GM23248 (cell line): ENCODE data around the gene POLR2F. TPM values are rescaled to one million over a fixed set of nuclear protein-coding genes. Genes with fewer than 3 reads are reported as not detected.

Source experiments
- DNase-seq: peaks from one replicate; pipeline ENCODE4 v3.0.0-alpha.2; 2015
- H2AFZ ChIP-seq: fragments of 200-600 bp; sonication (generic); 2 replicates; pipeline ENCODE4 v1.6.1; 2016; ENCODE audit warnings: antibody characterized with exemption
- H3F3A ChIP-seq: fragments of 200-600 bp; sonication (generic); 2 replicates; pipeline ENCODE4 v1.6.1; 2016; ENCODE audit warnings: mild to moderate bottlenecking, antibody characterized with exemption, mixed run types; ENCODE audit not compliant: insufficient read depth
- H3K27ac ChIP-seq: fragments of 200-600 bp; sonication (generic); 2 replicates; pipeline ENCODE4 v1.5.1; 2016; ENCODE audit warnings: mild to moderate bottlenecking
- H3K27me3 ChIP-seq: fragments of 200-600 bp; sonication (generic); replicated peaks from 2 replicates; pipeline ENCODE4 v1.6.1; 2016; ENCODE audit warnings: mild to moderate bottlenecking; ENCODE audit not compliant: insufficient read depth
- H3K36me3 ChIP-seq: fragments of 200-600 bp; sonication (generic); 2 replicates; pipeline ENCODE4 v1.6.1; 2016; ENCODE audit warnings: low read depth, mild to moderate bottlenecking
- H3K4me1 ChIP-seq: fragments of 200-600 bp; sonication (generic); 2 replicates; pipeline ENCODE4 v1.6.1; 2016; ENCODE audit warnings: mild to moderate bottlenecking; ENCODE audit not compliant: insufficient read depth
- H3K4me2 ChIP-seq: fragments of 200-600 bp; sonication (generic); one replicate; pipeline ENCODE4 v1.6.1; 2016; ENCODE audit warnings: mild to moderate bottlenecking; ENCODE audit not compliant: unreplicated experiment
- H3K4me3 ChIP-seq: fragments of 200-600 bp; sonication (generic); 2 replicates; pipeline ENCODE4 v1.5.1; 2016; ENCODE audit warnings: mild to moderate bottlenecking
- H3K79me2 ChIP-seq: fragments of 200-600 bp; sonication (generic); 2 replicates; pipeline ENCODE4 v1.6.1; 2016; ENCODE audit warnings: mild to moderate bottlenecking; ENCODE audit not compliant: insufficient read depth
- H3K9ac ChIP-seq: fragments of 200-600 bp; sonication (generic); 2 replicates; pipeline ENCODE4 v1.6.1; 2016; ENCODE audit warnings: mild to moderate bottlenecking
- H3K9me2 ChIP-seq: fragments of 200-600 bp; sonication (generic); 2 replicates; pipeline ENCODE4 v1.6.1; 2016; ENCODE audit warnings: mixed run types, mild to moderate bottlenecking, moderate library complexity; ENCODE audit not compliant: insufficient read depth
- H3K9me3 ChIP-seq: fragments of 200-600 bp; sonication (generic); one replicate; pipeline ENCODE4 v1.6.1; 2017; ENCODE audit warnings: low read depth
- H4K20me1 ChIP-seq: fragments of 200-600 bp; sonication (generic); 2 replicates; pipeline ENCODE4 v1.6.0; 2016; ENCODE audit not compliant: insufficient read depth
- EZH2 ChIP-seq: fragments of 200-600 bp; sonication (generic); IDR thresholded peaks from 2 replicates; pipeline ENCODE4 v1.6.1; 2018; ENCODE audit warnings: antibody characterized with exemption, mild to moderate bottlenecking; ENCODE audit not compliant: insufficient read depth, poor library complexity, severe bottlenecking
- EZH2phosphoT487 ChIP-seq: fragments of 200-600 bp; sonication (generic); IDR thresholded peaks from 2 replicates; pipeline ENCODE4 v1.6.1; 2018; ENCODE audit warnings: antibody characterized with exemption, moderate library complexity, mild to moderate bottlenecking, low read depth; ENCODE audit not compliant: insufficient read depth
- WGBS, 2 experiments: methylation state at CpG; one replicate each; pipeline ENCODE4 v1.1.6; 2015 to 2017; ENCODE audit warnings: low lambda C conversion rate in 2 of 2, low coverage in 1 of 2; ENCODE audit errors: missing lambda C conversion rate in 2 of 2; 5-methylcytosine and 5-hydroxymethylcytosine counted together
- in situ Hi-C: fragments of 300-500 bp; cut with MboI; formaldehyde crosslinking; loops from 2 replicates; pipeline ENCODE4 v1.15.0; 2020
- polyA plus RNA-seq: library from polyadenylated mRNA; unstranded; fragments of >200 nt; fragmentation: Nextera tagmentation; extraction: Ambion mirVana; gene quantifications from 2 replicates; pipeline ENCODE4 v1.2.1, GENCODE V29; 2016
- total RNA-seq: library from RNA; depleted of rRNA; stranded (reverse); fragments of >200 nt; shearing (Covaris generic); gene quantifications from 2 replicates; pipeline ENCODE4 v1.2.3, GENCODE V29; 2014

POLR2F gene
- total and polyA plus RNA-seq, 2 experiments from 2014 or later = 71.4 to 148 TPM

DNA sequence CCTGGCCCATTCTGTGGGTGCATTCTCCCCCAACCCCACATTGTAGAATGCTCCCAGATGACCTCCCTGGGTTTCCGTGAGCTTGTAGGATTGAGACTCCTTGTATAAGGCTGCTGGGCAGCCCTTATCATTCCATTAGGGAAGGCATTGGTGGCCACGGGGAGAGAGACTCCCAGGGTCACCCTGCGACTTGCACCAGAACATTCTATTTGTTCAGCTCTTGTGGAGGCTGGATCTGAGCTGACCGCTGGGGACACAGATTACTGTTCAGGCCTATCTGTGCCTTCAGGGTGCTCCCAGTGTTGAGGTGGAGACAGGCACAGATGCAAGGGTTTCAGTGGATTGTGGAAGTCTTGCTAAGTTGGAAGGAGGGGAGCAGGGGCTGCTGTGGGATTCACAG lies 29.6 kb upstream of the POLR2F start:
- Histone ChIP-seq H3K9me2 (no peaks in the 10 kb centered on the region), H4K20me1 (no peaks in the 10 kb centered on the region), H3K4me2 (no peak overlapping the region), H2AFZ (no peak overlapping the region), H3K79me2 (no peaks in the 10 kb centered on the region), H3K36me3 (peaks cover 22% of the 10 kb centered on the region), H3K9me3 (no peaks in the 10 kb centered on the region), H3K4me1 (no peaks in the 10 kb centered on the region), H3K27me3 (no peaks in the 10 kb centered on the region), H3K4me3 (no peak overlapping the region), H3F3A (no peaks in the 10 kb centered on the region), H3K27ac (no peak overlapping the region), H3K9ac (no peak overlapping the region)
- in situ Hi-C loops = no loop called here
- DNase-seq = no peak
- WGBS, 2 experiments = 96 to 98% methylated on average over 4 of the region's 4 CpGs
- no peak for TF ChIP-seq EZH2
- TF ChIP-seq EZH2phosphoT487 = no peak

DNA sequence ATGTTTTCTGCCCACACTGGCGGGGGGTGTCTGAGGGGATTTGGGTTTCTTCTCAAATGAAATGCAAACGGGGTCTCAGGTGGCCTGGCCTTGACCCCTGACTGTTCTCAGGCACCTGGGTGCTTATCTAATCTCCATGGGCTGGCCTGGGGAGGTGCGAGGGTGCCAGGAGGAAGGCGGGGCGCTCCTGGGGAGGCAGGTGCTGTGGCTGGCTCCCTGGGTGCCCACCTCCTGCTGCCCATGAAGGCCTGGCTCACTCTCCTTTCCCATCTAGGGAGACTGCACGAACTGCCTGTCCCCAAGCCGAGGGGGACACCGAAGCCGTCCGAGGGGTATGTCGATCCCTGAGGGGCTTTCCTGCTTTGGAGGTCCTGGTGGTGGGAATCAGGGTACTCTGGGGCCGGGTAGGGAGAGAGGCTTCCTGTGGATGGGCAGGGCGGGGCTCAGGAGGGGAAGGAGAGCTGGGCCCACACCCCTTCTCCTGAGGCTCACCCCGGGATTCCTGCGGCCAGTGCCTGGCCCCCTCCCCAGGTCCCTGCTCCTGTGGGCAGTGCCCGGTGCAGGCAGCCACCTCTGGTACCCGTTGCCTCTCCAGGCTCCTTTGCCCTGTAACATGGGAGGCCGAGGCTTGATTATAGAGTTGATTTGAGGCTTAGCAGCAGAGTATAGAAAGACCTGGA lies 29.0 kb upstream of the POLR2F start:
- in situ Hi-C loops = no loop called here
- no peaks in the 10 kb centered on the region for H3K4me1 ChIP-seq
- no peaks in the 10 kb centered on the region for H3K9me3 ChIP-seq
- no peak overlapping the region for H2AFZ ChIP-seq
- H4K20me1 ChIP-seq = no peaks in the 10 kb centered on the region
- no peak overlapping the region for H3K9ac ChIP-seq
- no peak for TF ChIP-seq EZH2phosphoT487
- no peak for TF ChIP-seq EZH2
- no peak overlapping the region for H3K27ac ChIP-seq
- 92 to 94% methylated on average over 14 to 18 of the region's 18 CpGs for WGBS, 2 experiments
- DNase-seq = no peak
- H3K36me3 ChIP-seq = peaks cover 18% of the 10 kb centered on the region
- H3K4me2 ChIP-seq = no peak overlapping the region
- H3K9me2 ChIP-seq = no peaks in the 10 kb centered on the region
- no peaks in the 10 kb centered on the region for H3F3A ChIP-seq
- H3K27me3 ChIP-seq = no peaks in the 10 kb centered on the region
- no peak overlapping the region for H3K4me3 ChIP-seq
- no peaks in the 10 kb centered on the region for H3K79me2 ChIP-seq

DNA sequence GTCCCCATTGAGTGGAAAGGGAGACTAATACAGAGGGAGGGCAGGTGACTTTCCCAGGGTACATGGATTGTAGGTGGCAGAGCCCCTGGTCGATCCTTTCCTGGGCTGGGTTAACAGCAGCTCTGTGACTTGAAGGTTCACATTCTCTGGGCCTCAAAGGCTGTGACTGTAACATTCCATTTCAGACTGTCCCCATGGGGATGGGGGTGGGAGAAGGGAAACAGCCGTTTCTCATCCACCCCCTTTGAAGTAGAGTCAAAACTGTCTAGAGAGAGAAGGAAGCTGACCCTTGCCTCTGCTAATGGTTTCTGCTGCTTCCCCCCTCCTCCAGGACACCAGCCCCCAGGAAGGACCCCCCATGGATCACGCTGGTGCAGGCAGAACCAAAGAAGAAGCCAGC lies 28.2 kb upstream of the POLR2F start:
- in situ Hi-C loops = no loop called here
- Histone ChIP-seq H3K27me3 (no peaks in the 10 kb centered on the region), H3K36me3 (peaks cover 10% of the 10 kb centered on the region), H3K27ac (no peak overlapping the region), H3F3A (no peaks in the 10 kb centered on the region), H4K20me1 (no peaks in the 10 kb centered on the region), H3K9ac (no peak overlapping the region), H3K9me3 (no peaks in the 10 kb centered on the region), H3K4me1 (no peaks in the 10 kb centered on the region), H2AFZ (no peak overlapping the region), H3K4me2 (no peak overlapping the region), H3K9me2 (no peaks in the 10 kb centered on the region), H3K4me3 (no peak overlapping the region), H3K79me2 (no peaks in the 10 kb centered on the region)
- TF ChIP-seq EZH2 (no peak), EZH2phosphoT487 (no peak)
- 57 to 61% methylated on average over 3 of the region's 3 CpGs for WGBS, 2 experiments
- DNase-seq = no peak

DNA sequence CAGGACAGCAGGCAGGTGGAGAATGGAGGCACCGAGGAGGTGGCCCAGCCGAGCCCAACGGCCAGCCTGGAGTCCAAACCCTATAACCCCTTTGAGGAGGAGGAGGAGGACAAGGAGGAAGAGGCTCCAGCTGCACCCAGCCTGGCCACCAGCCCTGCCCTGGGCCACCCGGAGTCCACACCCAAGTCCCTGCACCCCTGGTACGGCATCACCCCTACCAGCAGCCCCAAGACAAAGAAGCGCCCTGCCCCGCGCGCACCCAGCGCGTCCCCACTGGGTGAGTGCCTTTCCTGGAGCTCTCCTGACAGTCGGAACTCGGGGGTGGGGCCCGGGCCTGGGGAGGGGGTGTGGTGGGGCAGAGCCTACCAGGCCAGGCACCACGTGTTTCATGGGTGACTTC lies 27.7 kb upstream of the POLR2F start:
- Histone ChIP-seq H2AFZ (no peak overlapping the region), H4K20me1 (no peaks in the 10 kb centered on the region), H3K9me2 (no peaks in the 10 kb centered on the region), H3K4me1 (no peaks in the 10 kb centered on the region), H3K79me2 (no peaks in the 10 kb centered on the region), H3K4me3 (no peak overlapping the region), H3K27ac (no peak overlapping the region), H3F3A (no peaks in the 10 kb centered on the region), H3K27me3 (no peaks in the 10 kb centered on the region), H3K4me2 (no peak overlapping the region), H3K9ac (no peak overlapping the region), H3K36me3 (peaks cover 7% of the 10 kb centered on the region; the same call in 1 of the 2 replicates), H3K9me3 (no peaks in the 10 kb centered on the region)
- no peak for DNase-seq
- TF ChIP-seq EZH2phosphoT487 (no peak), EZH2 (no peak)
- in situ Hi-C loops = no loop called here
- WGBS, 2 experiments = 85 to 91% methylated on average over 14 to 15 of the region's 15 CpGs

DNA sequence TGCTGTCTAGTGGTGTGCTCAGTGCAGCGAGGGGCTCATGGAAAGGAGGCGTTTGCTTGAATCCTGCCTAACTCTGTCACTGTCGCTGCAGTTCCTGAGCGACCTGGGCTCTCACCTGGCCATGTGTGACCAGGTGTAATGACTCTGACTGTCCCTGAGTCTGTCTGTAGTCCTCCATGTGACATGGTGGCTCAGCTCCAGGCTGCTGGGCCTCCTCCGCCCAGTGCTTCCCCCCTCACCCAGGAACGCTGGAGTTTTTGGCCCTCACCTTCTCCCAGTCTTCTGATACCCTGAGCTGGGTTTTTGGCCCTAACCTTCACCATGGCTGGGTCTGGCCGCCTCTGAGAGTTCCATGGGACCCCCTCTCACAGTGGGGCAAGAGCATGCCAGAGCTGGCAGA lies 27.1 kb upstream of the POLR2F start:
- in situ Hi-C loops = no loop called here
- Histone ChIP-seq H3K4me2 (no peak overlapping the region), H4K20me1 (no peaks in the 10 kb centered on the region)

More for the DNA sequence above, 27.1 kb upstream of the POLR2F start:
- Histone ChIP-seq H3K9me3 (no peaks in the 10 kb centered on the region), H2AFZ (no peak overlapping the region), H3K79me2 (no peaks in the 10 kb centered on the region), H3K27me3 (no peaks in the 10 kb centered on the region), H3K4me1 (no peaks in the 10 kb centered on the region), H3F3A (peaks cover 6% of the 10 kb centered on the region; the same call in 1 of the 2 replicates), H3K9me2 (no peaks in the 10 kb centered on the region), H3K36me3 (peaks cover 2% of the 10 kb centered on the region; the same call in 1 of the 2 replicates), H3K4me3 (no peak overlapping the region), H3K9ac (no peak overlapping the region), H3K27ac (no peak overlapping the region)
- WGBS, 2 experiments = 78 to 81% methylated on average over 7 of the region's 7 CpGs
- DNase-seq = no peak
- no peak for TF ChIP-seq EZH2
